Measurements from ENCODE around the gene BNIP2.

Gene BNIP2

GRCh38 chr15:59618406-59618805 lies 70.7 kb downstream of the BNIP2 start:
- Histone ChIP-seq H3K9me3 (ENCODE audit: insufficient read depth, low read depth, low read length) (no peaks in the 10 kb centered on the region), H3K9ac (ENCODE audit: low read depth, low read length) (no peak overlapping the region), H3K4me1 (ENCODE audit: insufficient read depth, low read length) (no peaks in the 10 kb centered on the region)

DNA sequence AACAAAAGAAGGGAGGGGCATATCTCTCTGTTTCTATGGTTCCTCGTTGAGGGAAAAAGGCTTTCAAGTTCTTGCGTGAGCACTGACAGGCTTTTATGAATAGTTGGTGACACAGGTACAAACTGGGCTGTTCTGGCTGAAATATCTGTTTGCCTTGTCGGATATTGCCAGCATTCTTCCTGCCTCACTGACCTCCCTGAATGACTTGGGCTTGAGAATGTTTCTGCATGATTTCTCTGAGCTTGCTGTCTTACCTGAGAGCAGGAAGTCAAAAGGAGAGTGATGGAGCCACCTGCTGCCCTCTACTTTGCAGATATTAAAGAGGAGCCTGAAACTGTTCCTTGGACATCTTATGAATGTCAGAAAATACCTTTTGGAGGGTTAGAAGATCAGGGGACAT lies 72.7 kb downstream of the BNIP2 start:
- H3K9ac ChIP-seq (ENCODE audit: low read depth, low read length) = no peak overlapping the region
- H3K27me3 ChIP-seq (ENCODE audit: insufficient read depth, low read length) = no peaks in the 10 kb centered on the region; the same call in 1 of the 2 replicates

More at GRCh38 chr15:59618406-59618805, 70.7 kb downstream of the BNIP2 start:
- Histone ChIP-seq H3K27ac (ENCODE audit: low read length) (no peak overlapping the region), H3K4me3 (ENCODE audit: low read length) (no peak overlapping the region), H3K27me3 (ENCODE audit: insufficient read depth, low read length) (no peaks in the 10 kb centered on the region; the same call in 1 of the 2 replicates), H3K36me3 (ENCODE audit: insufficient read depth, low read depth, low read length) (no peaks in the 10 kb centered on the region)

GRCh38 chr15:59615661-59616060 lies 73.5 kb downstream of the BNIP2 start:
- Histone ChIP-seq H3K4me1 (ENCODE audit: insufficient read depth, low read length) (no peaks in the 10 kb centered on the region), H3K27me3 (ENCODE audit: insufficient read depth, low read length) (no peaks in the 10 kb centered on the region; the same call in 1 of the 2 replicates), H3K4me3 (ENCODE audit: low read length) (no peak overlapping the region), H3K36me3 (ENCODE audit: insufficient read depth, low read depth, low read length) (no peaks in the 10 kb centered on the region), H3K27ac (ENCODE audit: low read length) (no peak overlapping the region), H3K9me3 (ENCODE audit: insufficient read depth, low read depth, low read length) (no peaks in the 10 kb centered on the region), H3K9ac (ENCODE audit: low read depth, low read length) (no peak overlapping the region)

More for the DNA sequence above, 72.7 kb downstream of the BNIP2 start:
- no peaks in the 10 kb centered on the region for H3K9me3 ChIP-seq (ENCODE audit: insufficient read depth, low read depth, low read length)
- no peak overlapping the region for H3K27ac ChIP-seq (ENCODE audit: low read length)
- H3K4me1 ChIP-seq (ENCODE audit: insufficient read depth, low read length) = no peaks in the 10 kb centered on the region
- H3K4me3 ChIP-seq (ENCODE audit: low read length) = no peak overlapping the region
- H3K36me3 ChIP-seq (ENCODE audit: insufficient read depth, low read depth, low read length) = no peaks in the 10 kb centered on the region

- no peaks in the 10 kb centered on the region for H3K9me3 ChIP-seq (ENCODE audit: insufficient read depth, low read depth, low read length)
- H3K4me1 ChIP-seq (ENCODE audit: insufficient read depth, low read length) = no peaks in the 10 kb centered on the region
- no peak overlapping the region for H3K9ac ChIP-seq (ENCODE audit: low read depth, low read length)
- H3K36me3 ChIP-seq (ENCODE audit: insufficient read depth, low read depth, low read length) = no peaks in the 10 kb centered on the region
- H3K4me3 ChIP-seq (ENCODE audit: low read length) = no peak overlapping the region
- H3K27me3 ChIP-seq (ENCODE audit: insufficient read depth, low read length) = no peaks in the 10 kb centered on the region; the same call in 1 of the 2 replicates
- H3K27ac ChIP-seq (ENCODE audit: low read length) = no peak overlapping the region
Measured at GRCh38 chr15:59614153-59614552, 75.0 kb downstream of the BNIP2 start.

DNA sequence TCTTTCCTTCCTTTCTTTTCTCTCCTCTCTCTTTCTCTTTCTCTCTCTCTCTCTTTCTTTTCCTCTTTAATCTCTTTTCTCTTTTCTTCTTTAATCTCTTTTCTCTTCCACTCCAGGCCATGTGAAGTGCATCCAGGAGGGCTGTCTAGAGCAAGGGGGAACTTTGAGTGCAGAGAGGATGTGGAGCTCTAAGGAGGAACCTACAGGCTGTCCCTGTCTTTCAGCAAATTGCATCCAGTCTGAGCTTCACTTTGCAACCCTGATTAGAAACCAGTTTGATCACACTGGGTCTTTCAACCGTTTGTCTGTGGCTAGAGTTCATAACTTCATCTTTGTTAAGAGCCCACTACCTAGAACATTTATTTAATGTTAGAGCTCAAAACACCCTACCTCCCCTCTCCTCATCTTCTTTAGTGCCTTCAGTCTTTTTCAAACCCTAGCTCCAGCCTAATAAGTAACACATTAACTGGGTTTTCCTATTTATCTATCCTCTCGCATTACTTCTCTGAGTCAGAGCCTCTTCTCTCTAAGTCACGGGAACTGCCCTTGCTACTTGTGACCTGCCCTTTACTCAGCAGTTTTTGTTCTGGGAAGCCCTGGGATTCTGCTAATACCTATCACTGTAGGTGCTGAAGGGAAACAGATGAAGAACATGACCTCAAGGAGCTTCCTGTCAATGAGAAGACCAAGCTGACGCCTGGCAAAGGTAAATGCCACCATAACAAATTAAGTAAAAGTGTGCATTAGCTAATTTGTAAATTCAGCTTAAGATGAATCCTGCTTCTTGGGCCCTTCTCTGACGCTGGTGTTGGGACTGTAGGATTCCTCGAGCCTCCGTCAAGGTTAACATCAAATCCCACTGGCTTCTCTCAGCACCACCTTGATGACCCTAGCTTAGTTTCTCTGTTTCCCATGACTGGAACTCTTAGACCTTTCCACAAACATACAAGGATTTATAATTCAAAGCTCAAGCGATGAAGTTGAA lies 77.6 kb downstream of the BNIP2 start, which contains the start of gene GCNT3:
Gene GCNT3, plus strand, starts transcription at position 508 of the 985 bp plus-strand sequence. CDS start 6,456 bp downstream, outside the sequence.
- no peak within 1 kb of the TSS for H3K4me3 ChIP-seq (ENCODE audit: low read length)

GRCh38 chr15:59609730-59610712 lies 79.1 kb downstream of the BNIP2 start:
- no peak overlapping the region for H3K27ac ChIP-seq (ENCODE audit: low read length)
- no peaks in the 10 kb centered on the region; the same call in 1 of the 2 replicates for H3K27me3 ChIP-seq (ENCODE audit: insufficient read depth, low read length)
- H3K4me3 ChIP-seq (ENCODE audit: low read length) = no peak overlapping the region
- no peaks in the 10 kb centered on the region for H3K36me3 ChIP-seq (ENCODE audit: insufficient read depth, low read depth, low read length)
- H3K9ac ChIP-seq (ENCODE audit: low read depth, low read length) = no peak overlapping the region
- no peaks in the 10 kb centered on the region for H3K9me3 ChIP-seq (ENCODE audit: insufficient read depth, low read depth, low read length)
- H3K4me1 ChIP-seq (ENCODE audit: insufficient read depth, low read length) = no peaks in the 10 kb centered on the region

More for the DNA sequence above, 77.6 kb downstream of the BNIP2 start, which contains the start of gene GCNT3:
- no peaks in the 10 kb centered on the region for H3K4me1 ChIP-seq (ENCODE audit: insufficient read depth, low read length)
- no peaks in the 10 kb centered on the region for H3K36me3 ChIP-seq (ENCODE audit: insufficient read depth, low read depth, low read length)
- no peak within 1 kb of the TSS for H3K9ac ChIP-seq (ENCODE audit: low read depth, low read length)
- no peak within 1 kb of the TSS for H3K27ac ChIP-seq (ENCODE audit: low read length)
- H3K27me3 ChIP-seq (ENCODE audit: insufficient read depth, low read length) = no peaks in the 10 kb centered on the region; the same call in 1 of the 2 replicates
- H3K9me3 ChIP-seq (ENCODE audit: insufficient read depth, low read depth, low read length) = no peaks in the 10 kb centered on the region
